Prostate gland (tissue), 2 donors: ENCODE data around the gene SIRT4. TPM values are rescaled to one million over a fixed set of nuclear protein-coding genes. Genes with fewer than 3 reads are reported as not detected.

Source experiments
- DNase-seq: peaks from one replicate; pipeline ENCODE4 v3.0.0-alpha.2; 2019; ENCODE audit warnings: low spot score
- H3K27ac ChIP-seq, 2 donors: fragments of 200-600 bp; sonication (generic); 2 replicates each; pipeline ENCODE4 v1.5.1; 2017 to 2019
- H3K27me3 ChIP-seq: fragments of 200-600 bp; sonication (generic); replicated peaks from 2 replicates; pipeline ENCODE4 v1.5.1; 2019; ENCODE audit not compliant: insufficient read depth
- H3K36me3 ChIP-seq, 2 donors: fragments of 200-600 bp; sonication (generic); 1 replicate in 1 of 2; 2 replicates in 1 of 2; pipeline versions ENCODE4 v1.5.1 to v1.8.1; 2017 to 2019
- H3K4me1 ChIP-seq: fragments of 200-600 bp; sonication (generic); replicated peaks from 2 replicates; pipeline ENCODE4 v1.5.1; 2019
- H3K4me3 ChIP-seq, 2 donors: fragments of 200-600 bp; sonication (generic); 2 replicates each; pipeline ENCODE4 v1.5.1; 2017 to 2019
- H3K9me3 ChIP-seq: fragments of 200-600 bp; sonication (generic); 2 replicates; pipeline ENCODE4 v1.5.1; 2017
- CTCF ChIP-seq, 4 experiments: fragments of 200-600 bp in 2 of 4; fragments of 450-650 bp in 2 of 4; sonication (generic) in 2 of 4; IDR thresholded peaks; 1 replicate in 3 of 4; 2 replicates in 1 of 4; pipeline ENCODE4 v1.5.1; 2016 to 2019; ENCODE audit warnings: antibody characterized with exemption in 4 of 4, mild to moderate bottlenecking in 2 of 4, moderate library complexity in 2 of 4
- POLR2A ChIP-seq: fragments of 450-650 bp; IDR thresholded peaks from one replicate; pipeline ENCODE4 v1.6.1; 2016; ENCODE audit warnings: antibody characterized with exemption, mild to moderate bottlenecking
- POLR2AphosphoS5 ChIP-seq: sonication (generic); formaldehyde crosslinking; IDR thresholded peaks from one replicate; pipeline ENCODE4 v1.6.1; 2017; ENCODE audit warnings: antibody characterized with exemption
- WGBS: methylation state at CpG from one replicate; pipeline ENCODE4 v1.1.5; 2018; 5-methylcytosine and 5-hydroxymethylcytosine counted together
- intact Hi-C: fragments of 100-400 bp; cut with DNase I; formaldehyde crosslinking; loops from one replicate; pipeline ENCODE4 v1.14.2; 2022
- small RNA-seq, 2 donors: library from RNA; depleted of rRNA; stranded (forward); fragments of <200 nt; gene quantifications; one replicate each; pipeline ENCODE3, GENCODE V24; 2016
- total RNA-seq, 2 donors: library from RNA; depleted of rRNA; stranded (reverse); fragments of >200 nt; gene quantifications; one replicate each; pipeline ENCODE4 v1.1.0, GENCODE V29; 2016

The SIRT4 gene
- total RNA-seq, 2 donors from 2014 or later: 0.96 to 2.2 TPM

- WGBS: 66% methylated on average over 19 of the region's 19 CpGs
- H3K4me1 ChIP-seq: no peaks in the 10 kb centered on the region
- no peak overlapping the region for H3K27ac ChIP-seq
- no peaks in the 10 kb centered on the region for H3K9me3 ChIP-seq
- no peaks in the 10 kb centered on the region for H3K27me3 ChIP-seq
- no peak overlapping the region for H3K4me3 ChIP-seq
- DNase-seq: no peak
- no peaks in the 10 kb centered on the region for H3K36me3 ChIP-seq
- TF ChIP-seq POLR2A: no peak
- TF ChIP-seq CTCF (IDR thresholded peaks at IDR 0.05): no peak
- no peak for TF ChIP-seq POLR2AphosphoS5
- intact Hi-C loops: no loop called here
Measured at GRCh38 chr12:120358412-120359100, 56.4 kb downstream of the SIRT4 start.

GRCh38 chr12:120359128-120359527, 57.0 kb downstream of the SIRT4 start:
- TF ChIP-seq CTCF (IDR thresholded peaks at IDR 0.05): no peak
- no peak for TF ChIP-seq POLR2A
- TF ChIP-seq POLR2AphosphoS5: no peak

GRCh38 chr12:120361506-120362208, 59.5 kb downstream of the SIRT4 start:
- TF ChIP-seq POLR2A (no peak), CTCF (IDR thresholded peaks at IDR 0.05) (no peak), POLR2AphosphoS5 (no peak)
- Histone ChIP-seq H3K27me3 (no peaks in the 10 kb centered on the region), H3K27ac (peak overlapping the region; percentile 41 to 65), H3K4me3 (peak overlapping the region; percentile 27 to 29), H3K9me3 (no peaks in the 10 kb centered on the region), H3K4me1 (no peaks in the 10 kb centered on the region), H3K36me3 (no peaks in the 10 kb centered on the region)
- peak; percentile 16 for DNase-seq
- WGBS: 8% methylated on average over 36 of the region's 56 CpGs
- intact Hi-C loops: no loop called here

More at GRCh38 chr12:120359128-120359527, 57.0 kb downstream of the SIRT4 start:
- WGBS: 91% methylated on average over 1 of the region's 1 CpG
- Histone ChIP-seq H3K9me3 (no peaks in the 10 kb centered on the region), H3K4me1 (no peaks in the 10 kb centered on the region), H3K4me3 (no peak overlapping the region), H3K27ac (no peak overlapping the region), H3K27me3 (no peaks in the 10 kb centered on the region), H3K36me3 (no peaks in the 10 kb centered on the region)
- intact Hi-C loops: no loop called here
- DNase-seq: no peak

Small RNA genes within 50 kb of the gene (small RNA-seq; reads per million reads assigned to genes)
- gene RNU4-1: 1,448 to 1,976 reads per million in 2 donors
- gene RNU4-2: 748 to 1,556 reads per million in 2 donors
- gene RNU6-1088P: 0 reads per million in 2 donors

Other genes with a start within 250 kb of the SIRT4 start
- 10 to 100 TPM; 26.6 to 41.1 TPM for gene RAB35, start 185.6 kb upstream of the SIRT4 start, total RNA-seq
- gene GCN1, start 107.6 kb upstream of the SIRT4 start, total RNA-seq: 100 to 1,000 TPM in 1 of 2 donors, 10 to 100 TPM in 1; 39.3 to 120 TPM
- 1,000 to 10,000 TPM; 1,950 to 2,858 TPM for gene RPLP0, start 101.2 kb upstream of the SIRT4 start, total RNA-seq
- 100 to 1,000 TPM in 1 of 2 donors, 10 to 100 TPM in 1; 58.3 to 113 TPM for gene PXN, start 36.6 kb upstream of the SIRT4 start, total RNA-seq
- under 1 TPM; under 0.01 TPM for gene RNU4-2, start 10.4 kb upstream of the SIRT4 start, total RNA-seq
- gene RNU4-1, start 9.1 kb upstream of the SIRT4 start, total RNA-seq: under 1 TPM; under 0.01 TPM
- not detected for gene PLA2G1B, start 25.5 kb downstream of the SIRT4 start, total RNA-seq
- 1 to 10 TPM; 1.7 to 8.2 TPM for gene MSI1, start 66.8 kb downstream of the SIRT4 start, total RNA-seq
- 100 to 1,000 TPM; 616 to 965 TPM for gene COX6A1, start 135.8 kb downstream of the SIRT4 start, total RNA-seq
- 10 to 100 TPM; 15.7 to 21.9 TPM for gene TRIAP1, start 144.1 kb downstream of the SIRT4 start, total RNA-seq
- gene GATC, start 144.1 kb downstream of the SIRT4 start, total RNA-seq: 10 to 100 TPM; 19.3 to 30.1 TPM
- gene SRSF9, start 167.4 kb downstream of the SIRT4 start, total RNA-seq: 100 to 1,000 TPM in 1 of 2 donors, 10 to 100 TPM in 1; 98.7 to 131 TPM
- gene DYNLL1, start 193.8 kb downstream of the SIRT4 start, total RNA-seq: 100 to 1,000 TPM; 166 to 303 TPM
- gene COQ5, start 226.8 kb downstream of the SIRT4 start, total RNA-seq: 10 to 100 TPM; 18.1 to 26.7 TPM
- 100 to 1,000 TPM in 1 of 2 donors, 10 to 100 TPM in 1; 95.3 to 251 TPM for gene RNF10, start 232.0 kb downstream of the SIRT4 start, total RNA-seq